Measurements from ENCODE around the gene SLC22A17.

Gene SLC22A17

DNA sequence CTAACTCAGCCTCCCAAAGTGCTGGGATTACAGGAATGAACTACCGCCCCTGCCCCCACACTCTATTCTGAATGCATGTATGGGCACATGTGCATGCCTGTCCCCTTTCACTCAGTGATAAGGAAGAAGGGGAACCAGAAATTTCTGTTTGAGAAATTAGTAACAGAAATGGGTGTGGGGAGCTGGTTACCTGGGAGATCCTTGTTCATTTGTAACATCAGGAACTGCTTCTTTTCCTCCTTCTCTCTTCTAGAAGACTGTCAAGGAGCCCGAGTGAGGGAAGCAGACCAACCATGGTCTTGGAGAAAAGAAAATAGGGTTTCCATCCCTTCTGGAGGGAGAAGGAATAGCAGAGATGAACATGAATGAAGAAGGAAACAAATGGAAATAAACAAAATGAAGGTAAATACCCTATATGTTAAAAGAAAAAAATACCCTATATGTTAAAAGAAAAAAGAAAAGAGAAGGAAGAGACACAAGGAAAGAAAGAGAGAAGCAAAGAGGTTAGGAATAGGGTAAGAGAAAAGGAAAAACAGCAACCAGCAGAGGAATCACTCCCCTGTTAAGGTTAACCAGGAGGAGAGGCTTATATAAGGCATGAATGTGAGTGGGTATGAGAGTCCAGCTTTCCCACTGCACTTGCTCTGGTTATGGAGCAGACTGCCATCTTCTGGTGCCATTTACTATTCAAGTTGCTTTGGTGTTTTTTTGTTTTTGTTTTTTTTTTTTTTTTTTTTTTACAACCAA, 53.3 kb downstream of the SLC22A17 start:
- no peak overlapping the region for H3K4me3 ChIP-seq (ENCODE audit: low read length)
- peak; percentile 61 for DNase-seq (ENCODE audit: low read depth, low spot score)

DNA sequence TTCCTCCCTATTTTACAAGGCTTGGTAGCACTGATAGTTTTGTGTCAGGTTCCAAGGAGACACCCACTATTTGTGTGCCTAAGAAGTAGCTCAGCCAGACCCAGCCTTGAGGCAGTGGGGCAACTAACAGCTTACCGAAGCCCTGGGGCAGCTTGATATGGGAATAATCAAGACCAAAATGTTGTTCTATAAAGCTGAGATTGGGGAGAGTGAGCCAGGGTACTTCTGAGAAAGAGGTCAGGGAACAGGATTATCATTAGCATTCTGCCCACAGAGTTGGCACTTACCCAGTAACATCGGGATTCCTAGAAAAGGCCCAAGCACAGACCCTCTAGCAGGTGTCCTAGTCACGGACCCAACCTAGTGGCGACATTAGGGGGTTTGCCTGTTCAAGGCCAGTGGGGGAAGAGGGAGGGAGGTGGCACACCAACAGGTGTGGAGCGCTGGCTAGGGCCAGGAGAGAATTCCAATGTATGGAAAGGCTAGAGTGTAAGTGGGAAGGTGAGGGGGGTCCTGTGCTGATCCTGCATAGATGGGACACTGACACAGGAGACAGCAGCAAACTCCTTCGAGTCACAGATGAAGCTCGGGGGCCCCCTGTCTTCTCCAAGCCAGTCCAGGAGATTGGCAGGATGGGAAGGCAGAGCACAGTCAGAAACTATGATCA, 54.9 kb downstream of the SLC22A17 start:
- DNase-seq (ENCODE audit: low read depth, low spot score) = no peak
- H3K4me3 ChIP-seq (ENCODE audit: low read length) = no peak overlapping the region

DNA sequence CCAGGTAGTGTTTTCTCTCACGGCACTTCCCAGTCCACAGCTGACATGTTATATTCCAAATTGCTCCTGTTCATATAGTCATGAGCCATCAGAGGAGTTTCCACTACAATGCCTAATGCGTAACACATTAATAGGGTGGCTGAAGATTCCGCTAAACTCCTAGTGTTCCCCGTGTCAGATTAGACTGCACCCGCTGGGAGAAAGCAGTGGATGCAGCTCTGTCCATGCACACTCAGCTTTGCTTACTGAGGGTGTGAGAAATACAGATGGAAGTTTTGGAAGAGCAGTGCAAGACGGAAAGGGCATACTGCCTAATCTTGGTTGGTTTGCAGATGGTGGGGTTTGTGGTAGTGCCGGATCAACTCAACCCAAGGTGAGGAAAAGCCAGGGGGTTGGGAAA, 55.6 kb downstream of the SLC22A17 start:
- DNase-seq (ENCODE audit: low read depth, low spot score) = no peak
- H3K4me3 ChIP-seq (ENCODE audit: low read length) = no peak overlapping the region
